Daoy (cell line): ENCODE data around the gene CDYL. TPM values are rescaled to one million over a fixed set of nuclear protein-coding genes. Genes with fewer than 3 reads are reported as not detected.

Experiments used
- DNase-seq: peaks from one replicate; pipeline ENCODE4 v3.0.0-alpha.2; 2015; ENCODE audit warnings: low read depth
- total RNA-seq: library from RNA; depleted of rRNA; stranded (reverse); fragments of >200 nt; shearing (Covaris generic); gene quantifications from 2 replicates; pipeline ENCODE4 v1.2.3, GENCODE V29; 2014

The CDYL gene
- total RNA-seq, 1 experiment from 2014 or later: 22.9 TPM

GRCh38 chr6:4880363-4880762, 104.2 kb downstream of the CDYL start:
- DNase-seq: no peak

DNA sequence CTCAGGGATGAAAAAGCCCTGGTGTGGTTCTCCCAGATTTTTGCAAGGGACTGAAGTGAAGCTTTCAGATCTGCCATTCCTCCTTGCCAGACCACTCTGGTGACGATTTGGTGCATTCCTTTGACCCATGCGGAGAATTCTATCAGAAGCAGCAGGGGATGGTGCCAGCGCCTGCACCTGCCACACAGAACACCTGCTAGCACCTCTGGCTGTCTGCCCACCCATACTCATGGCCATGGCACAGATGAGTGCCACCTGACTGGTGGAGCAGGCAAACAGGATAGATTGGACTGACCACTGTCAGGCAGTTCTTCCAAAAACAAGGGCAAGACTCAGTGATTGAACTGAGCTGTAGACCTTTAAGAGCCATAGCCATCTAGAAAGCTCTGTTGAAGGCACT, 107.1 kb downstream of the CDYL start:
- DNase-seq: no peak

GRCh38 chr6:4884646-4885340, 108.6 kb downstream of the CDYL start:
- no peak for DNase-seq

DNA sequence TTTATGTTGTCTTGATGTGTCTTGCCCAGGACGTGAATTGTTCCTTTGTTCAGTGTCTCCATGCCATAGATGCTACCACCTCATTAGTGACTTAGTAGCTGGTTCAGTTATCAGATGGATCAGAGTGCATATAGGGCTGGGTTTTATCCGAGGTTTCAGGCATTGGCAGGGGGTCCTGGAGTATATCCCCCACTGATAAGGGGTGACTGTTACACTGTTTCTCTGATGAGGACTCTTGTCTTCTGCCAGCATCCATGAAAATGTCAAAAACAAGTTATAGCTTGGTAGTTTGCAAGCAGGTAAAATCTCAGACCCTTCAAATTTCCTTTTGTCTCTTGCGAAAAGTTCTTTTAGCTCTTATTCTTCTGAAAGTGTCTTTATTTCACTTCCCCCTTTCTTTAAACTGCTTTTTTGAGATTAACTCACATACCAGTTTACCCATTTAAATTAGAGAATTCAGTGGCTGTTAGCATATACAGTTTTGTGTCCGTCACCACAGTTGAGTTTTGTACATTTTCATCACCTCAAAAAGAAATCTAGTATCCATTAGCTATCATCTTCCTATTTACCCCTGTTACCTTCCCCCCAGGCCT, 109.2 kb downstream of the CDYL start:
- no peak for DNase-seq

GRCh38 chr6:4888841-4889240, 112.6 kb downstream of the CDYL start:
- no peak for DNase-seq

- no peak for DNase-seq
Observed at GRCh38 chr6:4889701-4890100, 113.5 kb downstream of the CDYL start.

- no peak for DNase-seq
Observed at GRCh38 chr6:4890191-4890590, 114.0 kb downstream of the CDYL start.

- DNase-seq: no peak
Observed at GRCh38 chr6:4890627-4891026, 114.4 kb downstream of the CDYL start.

- DNase-seq: no peak
Observed at GRCh38 chr6:4891141-4891540, 114.9 kb downstream of the CDYL start.

DNA sequence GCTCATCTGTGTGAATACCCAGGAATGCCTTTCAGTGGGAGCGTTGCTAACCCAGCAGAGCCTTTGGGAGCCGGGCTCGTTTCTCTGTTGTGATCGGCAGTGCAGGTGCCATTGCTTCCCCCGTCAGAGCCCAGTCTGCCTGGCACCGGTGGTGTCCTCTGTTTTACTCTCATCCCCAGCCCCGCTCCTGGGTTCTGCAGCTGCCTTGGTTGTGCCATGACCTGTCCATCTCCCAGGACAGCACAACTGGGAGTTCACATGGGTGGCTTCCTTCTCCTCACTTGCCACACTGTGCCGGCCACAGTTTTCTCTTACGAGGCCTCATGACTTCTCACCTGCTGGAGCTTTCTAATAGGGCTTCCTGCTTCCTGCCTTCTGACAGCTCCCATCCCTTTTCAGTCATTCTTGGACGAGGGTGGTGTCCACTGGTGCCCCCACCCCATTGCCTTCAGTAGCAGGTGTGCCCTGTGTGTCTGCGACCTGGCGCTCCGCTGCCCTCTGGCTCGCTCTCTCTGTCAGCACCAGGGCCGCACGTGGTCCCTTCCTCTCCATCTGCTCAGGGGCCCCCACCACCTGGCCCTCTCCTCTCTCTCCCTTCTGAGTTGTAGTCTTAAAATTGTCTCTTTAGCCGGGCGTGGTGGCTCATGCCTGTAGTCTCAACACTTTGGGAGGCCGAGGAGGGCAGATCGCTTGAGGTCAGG, 116.7 kb downstream of the CDYL start:
- DNase-seq: no peak

GRCh38 chr6:4894049-4894448, 117.8 kb downstream of the CDYL start:
- DNase-seq: no peak

DNA sequence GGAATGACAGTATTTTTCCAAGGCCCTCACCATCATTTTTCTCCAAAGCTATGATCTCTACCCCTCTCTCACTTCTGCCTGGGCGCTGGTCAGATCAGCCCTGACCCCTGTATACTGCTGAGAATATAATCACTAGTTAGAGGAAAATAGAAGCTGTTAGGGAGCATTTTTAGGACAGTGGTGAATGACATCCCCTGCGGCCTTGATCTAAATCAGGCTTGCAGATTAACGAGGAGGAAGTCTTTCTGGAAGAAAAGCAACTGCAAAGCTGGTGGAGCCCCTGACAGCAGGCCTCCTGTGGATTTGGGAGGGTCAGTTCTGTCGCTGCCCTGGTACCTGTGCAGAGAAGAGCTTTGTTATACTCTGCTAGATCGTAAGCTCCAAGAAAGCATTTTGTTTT, 119.8 kb downstream of the CDYL start:
- no peak for DNase-seq

DNA sequence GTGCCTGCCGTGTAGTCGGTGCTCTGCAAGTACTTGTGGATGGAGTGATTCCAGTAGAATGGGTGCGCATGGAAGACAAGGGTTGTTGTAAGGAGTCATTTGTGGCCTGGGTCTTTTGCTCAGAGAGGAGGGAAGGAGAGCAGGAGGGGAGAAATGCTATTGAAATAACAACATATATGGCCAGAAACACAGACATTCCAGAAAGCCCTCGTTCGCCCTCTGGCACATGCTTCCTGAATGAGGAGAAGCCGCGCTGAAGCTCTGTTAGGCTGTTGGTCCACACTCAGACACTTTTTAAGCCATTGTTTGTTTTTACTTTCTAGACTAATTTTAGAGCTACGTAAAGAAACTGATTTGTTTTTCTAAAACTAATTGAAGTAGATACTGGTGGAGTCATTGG, 120.2 kb downstream of the CDYL start:
- no peak for DNase-seq

DNA sequence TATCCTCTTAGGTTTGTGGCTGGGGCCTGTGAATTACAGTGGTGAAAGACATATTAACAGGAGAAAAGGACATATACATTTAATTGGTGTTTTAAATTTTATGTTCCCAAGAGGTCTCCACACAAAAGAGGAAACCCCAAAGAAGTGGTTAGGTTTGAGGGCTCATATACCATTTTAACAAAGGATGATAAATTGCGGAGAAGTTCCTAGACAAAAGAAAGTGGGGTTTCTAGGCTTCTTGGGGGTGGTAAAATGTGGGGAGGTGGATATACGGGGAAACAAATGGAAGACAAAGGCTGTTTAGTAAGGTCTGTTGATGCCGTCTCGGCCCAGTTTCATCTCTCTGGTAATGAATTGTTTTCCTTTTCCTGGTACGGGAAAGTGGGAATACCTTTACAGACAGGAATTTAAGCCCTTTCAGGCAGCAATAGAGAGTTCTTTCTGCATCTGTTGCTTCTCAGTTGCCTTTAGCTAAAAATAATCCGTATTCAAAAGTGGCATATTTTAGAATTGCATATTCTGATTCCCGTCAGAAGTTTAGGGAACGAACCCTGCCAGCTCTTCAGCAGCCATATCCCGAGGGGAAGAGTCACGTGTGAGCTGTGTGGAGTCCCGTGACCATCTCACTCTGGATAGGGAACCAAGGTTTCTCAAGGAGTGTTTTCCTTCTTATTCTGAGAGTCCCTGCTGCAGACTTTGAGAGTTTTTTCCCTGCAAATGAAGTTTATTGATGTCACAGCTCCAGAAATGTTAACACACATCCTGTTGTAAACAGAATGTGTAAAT, 123.2 kb downstream of the CDYL start:
- no peak for DNase-seq

GRCh38 chr6:4901386-4902061, 125.3 kb downstream of the CDYL start:
- DNase-seq: no peak

DNA sequence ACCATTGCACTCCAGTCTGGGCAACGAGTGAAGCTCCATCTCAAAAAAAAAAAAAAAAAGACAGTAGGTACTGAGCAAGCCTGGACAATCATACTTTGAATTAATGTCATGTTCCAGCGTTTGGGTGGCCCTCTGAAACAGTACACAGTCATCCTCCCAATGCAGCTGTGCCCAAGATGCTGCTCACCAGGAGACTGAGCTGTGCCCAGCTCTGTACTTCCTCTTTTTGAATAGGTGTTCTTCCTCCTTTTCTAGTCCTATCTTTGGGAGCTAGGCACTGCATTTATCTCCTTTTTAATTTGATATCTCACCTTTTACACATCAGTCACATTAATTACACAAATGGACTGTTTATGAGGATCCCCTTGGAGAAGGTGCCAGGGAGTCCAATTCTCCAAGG, 126.2 kb downstream of the CDYL start:
- no peak for DNase-seq

GRCh38 chr6:4903121-4903520, 126.9 kb downstream of the CDYL start:
- DNase-seq: no peak

DNA sequence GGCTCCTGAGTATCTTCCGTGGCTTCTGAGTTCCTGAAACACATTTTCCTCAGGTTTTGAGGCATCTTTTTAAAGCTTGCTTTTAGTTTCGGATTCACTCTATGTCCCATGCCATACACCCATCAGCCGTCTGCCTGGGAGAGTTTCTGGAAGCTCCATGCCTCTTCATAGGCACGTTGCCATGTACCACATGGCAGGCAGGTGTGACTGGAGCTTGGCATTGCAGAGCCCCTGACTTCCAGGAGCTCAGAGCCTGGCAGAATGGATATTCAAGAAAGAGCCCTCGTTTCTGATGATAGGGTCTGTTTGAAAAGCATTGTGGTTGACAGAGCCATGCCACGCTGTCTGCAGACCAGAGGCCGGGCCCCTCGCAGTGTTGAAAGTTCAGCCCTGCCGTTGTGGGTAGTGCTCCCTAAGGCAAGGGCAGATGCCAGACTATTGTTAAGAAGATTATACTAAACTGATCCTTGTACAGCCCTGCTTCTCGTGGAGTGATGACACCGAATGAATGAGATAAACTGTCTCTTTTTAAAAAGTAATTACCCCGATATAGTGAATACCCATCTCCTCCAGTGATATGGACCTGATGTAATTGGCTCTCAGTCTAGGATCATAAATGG, 127.7 kb downstream of the CDYL start:
- no peak for DNase-seq

GRCh38 chr6:4904461-4905025, 128.3 kb downstream of the CDYL start:
- DNase-seq: no peak

DNA sequence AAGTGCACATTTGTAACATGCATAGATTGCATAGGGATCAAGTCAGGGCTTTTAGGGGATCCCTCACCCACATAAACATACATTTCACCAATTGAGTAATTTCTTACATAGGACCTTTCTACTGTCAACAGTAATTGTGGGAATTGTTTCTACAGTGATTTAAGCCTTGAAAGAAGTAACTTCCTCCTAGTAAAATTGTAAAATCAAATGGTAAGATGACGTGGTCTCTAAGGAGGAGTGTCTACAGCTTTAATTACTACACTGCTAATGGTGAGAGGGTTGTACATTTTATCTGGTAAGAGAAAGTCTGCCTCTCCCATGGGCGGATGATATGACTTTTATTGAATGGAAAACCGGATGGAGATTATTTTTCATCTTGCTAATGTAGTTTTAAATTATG, 129.6 kb downstream of the CDYL start:
- DNase-seq: no peak
